Neural progenitor cell (in vitro differentiated cells): Measurements from ENCODE around the gene ARHGEF19. TPM values are rescaled to one million over a fixed set of nuclear protein-coding genes. Genes with fewer than 3 reads are reported as not detected.

Source experiments
- DNase-seq: peaks from one replicate; pipeline ENCODE4 v3.0.0-alpha.2; 2016; ENCODE audit warnings: low spot score
- H2AFZ ChIP-seq: fragments of 200-600 bp; sonication (generic); replicated peaks from 2 replicates; pipeline ENCODE4 v1.6.1; 2016; ENCODE audit warnings: antibody characterized with exemption
- H3F3A ChIP-seq: fragments of 200-600 bp; sonication (generic); 2 replicates; pipeline ENCODE4 v1.6.1; 2016; ENCODE audit warnings: antibody characterized with exemption, low read depth
- H3K27ac ChIP-seq: fragments of 200-600 bp; sonication (generic); 2 replicates; pipeline ENCODE4 v1.5.1; 2016; ENCODE audit warnings: mild to moderate bottlenecking
- H3K27me3 ChIP-seq: fragments of 200-600 bp; sonication (generic); 2 replicates; pipeline ENCODE4 v1.6.1; 2016; ENCODE audit warnings: mild to moderate bottlenecking, moderate library complexity
- H3K36me3 ChIP-seq: fragments of 200-600 bp; sonication (generic); 2 replicates; pipeline ENCODE4 v1.5.1; 2016
- H3K4me1 ChIP-seq: fragments of 200-600 bp; sonication (generic); 2 replicates; pipeline ENCODE4 v1.6.1; 2016; ENCODE audit warnings: mixed run types
- H3K4me2 ChIP-seq: fragments of 200-600 bp; sonication (generic); 2 replicates; pipeline ENCODE4 v1.6.1; 2016
- H3K4me3 ChIP-seq: fragments of 200-600 bp; sonication (generic); 2 replicates; pipeline ENCODE4 v1.5.1; 2016
- H3K79me2 ChIP-seq: fragments of 200-600 bp; sonication (generic); 2 replicates; pipeline ENCODE4 v1.6.1; 2016; ENCODE audit warnings: low read depth
- H3K9ac ChIP-seq: fragments of 200-600 bp; sonication (generic); 2 replicates; pipeline ENCODE4 v1.6.1; 2016
- H3K9me3 ChIP-seq: fragments of 200-600 bp; sonication (generic); 2 replicates; pipeline ENCODE4 v1.5.1; 2016; ENCODE audit warnings: low read depth
- H4K20me1 ChIP-seq: fragments of 200-600 bp; sonication (generic); 2 replicates; pipeline ENCODE4 v1.6.1; 2016; ENCODE audit warnings: low read depth
- H3K27ac Mint-ChIP-seq: 3 replicates; pipeline ENCODE4 v1.8.0; 2021; ENCODE audit warnings: mixed read lengths
- H3K27me3 Mint-ChIP-seq: 2 replicates; pipeline ENCODE4 v1.8.0; 2022; ENCODE audit warnings: low read depth, mild to moderate bottlenecking, inconsistent platforms, moderate library complexity, mixed read lengths; ENCODE audit not compliant: insufficient read depth
- H3K36me3 Mint-ChIP-seq: 3 replicates; pipeline ENCODE4 v1.8.0; 2021; ENCODE audit warnings: mixed read lengths
- H3K4me1 Mint-ChIP-seq: 3 replicates; pipeline ENCODE4 v1.8.0; 2021; ENCODE audit warnings: mixed read lengths
- H3K4me3 Mint-ChIP-seq: 3 replicates; pipeline ENCODE4 v1.8.0; 2021; ENCODE audit warnings: mild to moderate bottlenecking, moderate library complexity, mixed read lengths
- H3K9me3 Mint-ChIP-seq: 3 replicates; pipeline ENCODE4 v1.8.0; 2020; ENCODE audit warnings: mixed read lengths
- EZH2 ChIP-seq: fragments of 200-600 bp; sonication (generic); IDR thresholded peaks from 2 replicates; pipeline ENCODE4 v1.6.1; 2017; ENCODE audit warnings: antibody characterized with exemption, mild to moderate bottlenecking, moderate library complexity
- EZH2phosphoT487 ChIP-seq: fragments of 200-600 bp; sonication (generic); IDR thresholded peaks from 2 replicates; pipeline ENCODE4 v1.6.1; 2017; ENCODE audit warnings: antibody characterized with exemption
- total RNA-seq: library from RNA; depleted of rRNA; stranded (reverse); fragments of >200 nt; gene quantifications from 2 replicates; pipeline ENCODE4 v1.2.3, GENCODE V29; 2015; ENCODE audit warnings: low replicate concordance
- TF ChIP-seq, protein P1 (sequence below): fragments of 200-600 bp; sonication (generic); IDR thresholded peaks from 2 replicates; pipeline ENCODE4 v1.5.1; 2017; ENCODE audit warnings: antibody characterized with exemption, mild to moderate bottlenecking

The ARHGEF19 gene
- total RNA-seq, 1 donor from 2014 or later = 10.9 TPM

DNA sequence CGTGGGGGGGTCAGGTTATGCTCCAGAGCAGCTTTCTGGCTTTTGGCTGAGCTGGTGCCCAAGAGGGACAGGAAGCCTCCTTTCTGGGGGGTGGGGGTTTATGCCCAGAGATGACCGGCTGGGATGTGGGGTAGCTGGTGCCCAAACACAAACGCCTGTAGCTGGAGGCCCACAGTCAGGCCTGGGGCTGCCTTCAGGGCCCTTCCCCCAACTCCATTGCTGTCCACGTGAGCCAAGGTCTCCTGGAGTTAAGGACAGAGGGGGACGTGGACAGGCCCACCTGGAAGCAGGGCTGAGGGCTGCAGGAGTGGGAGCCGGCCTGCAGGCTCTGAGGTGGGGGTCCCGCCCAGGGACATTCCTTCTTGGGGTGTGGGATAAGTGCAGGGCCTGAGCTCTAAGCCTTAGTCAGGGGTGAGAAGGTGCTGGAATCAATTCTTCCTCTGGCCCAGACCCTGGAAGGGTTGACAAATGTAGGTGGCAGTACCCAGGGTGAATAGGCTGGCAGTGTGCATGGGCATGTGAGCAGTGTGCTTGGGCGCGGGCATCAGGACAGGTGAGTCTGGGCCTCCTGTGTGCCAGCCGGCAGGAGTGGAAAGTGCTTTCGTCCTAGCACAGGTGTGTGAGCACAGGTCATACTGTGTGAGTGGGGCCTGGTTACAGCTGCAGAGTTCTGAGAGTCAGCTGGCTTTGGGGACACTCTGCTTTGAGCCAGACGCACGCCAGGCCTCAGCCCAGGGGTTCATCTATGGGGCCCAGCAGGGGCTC, 17.7 kb upstream of the ARHGEF19 start:
- no peak overlapping the region for H3K4me3 ChIP-seq
- H3K9ac ChIP-seq = no peak overlapping the region
- peaks cover 53% of the 10 kb centered on the region for H3K27me3 ChIP-seq
- H3K27ac ChIP-seq = no peak overlapping the region
- H2AFZ ChIP-seq = no peak overlapping the region
- H3K9me3 ChIP-seq = no peaks in the 10 kb centered on the region
- Mint-ChIP-seq H3K9me3 (no peaks in the 10 kb centered on the region), H3K4me3 (no peak overlapping the region), H3K27ac (no peak overlapping the region), H3K4me1 (peaks cover 20% of the 10 kb centered on the region), H3K36me3 (peaks cover 1% of the 10 kb centered on the region), H3K27me3 (peaks cover 40% of the 10 kb centered on the region)
- no peaks in the 10 kb centered on the region for H3K79me2 ChIP-seq
- H3K4me1 ChIP-seq = peaks cover 13% of the 10 kb centered on the region
- peaks cover 21% of the 10 kb centered on the region for H3F3A ChIP-seq
- no peak for DNase-seq
- TF ChIP-seq EZH2 (no peak), EZH2phosphoT487 (no peak)
- TF ChIP-seq, protein P1, sequence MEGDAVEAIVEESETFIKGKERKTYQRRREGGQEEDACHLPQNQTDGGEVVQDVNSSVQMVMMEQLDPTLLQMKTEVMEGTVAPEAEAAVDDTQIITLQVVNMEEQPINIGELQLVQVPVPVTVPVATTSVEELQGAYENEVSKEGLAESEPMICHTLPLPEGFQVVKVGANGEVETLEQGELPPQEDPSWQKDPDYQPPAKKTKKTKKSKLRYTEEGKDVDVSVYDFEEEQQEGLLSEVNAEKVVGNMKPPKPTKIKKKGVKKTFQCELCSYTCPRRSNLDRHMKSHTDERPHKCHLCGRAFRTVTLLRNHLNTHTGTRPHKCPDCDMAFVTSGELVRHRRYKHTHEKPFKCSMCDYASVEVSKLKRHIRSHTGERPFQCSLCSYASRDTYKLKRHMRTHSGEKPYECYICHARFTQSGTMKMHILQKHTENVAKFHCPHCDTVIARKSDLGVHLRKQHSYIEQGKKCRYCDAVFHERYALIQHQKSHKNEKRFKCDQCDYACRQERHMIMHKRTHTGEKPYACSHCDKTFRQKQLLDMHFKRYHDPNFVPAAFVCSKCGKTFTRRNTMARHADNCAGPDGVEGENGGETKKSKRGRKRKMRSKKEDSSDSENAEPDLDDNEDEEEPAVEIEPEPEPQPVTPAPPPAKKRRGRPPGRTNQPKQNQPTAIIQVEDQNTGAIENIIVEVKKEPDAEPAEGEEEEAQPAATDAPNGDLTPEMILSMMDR = no peak
- peaks cover 29% of the 10 kb centered on the region for H4K20me1 ChIP-seq
- no peaks in the 10 kb centered on the region for H3K36me3 ChIP-seq
- no peak overlapping the region for H3K4me2 ChIP-seq

DNA sequence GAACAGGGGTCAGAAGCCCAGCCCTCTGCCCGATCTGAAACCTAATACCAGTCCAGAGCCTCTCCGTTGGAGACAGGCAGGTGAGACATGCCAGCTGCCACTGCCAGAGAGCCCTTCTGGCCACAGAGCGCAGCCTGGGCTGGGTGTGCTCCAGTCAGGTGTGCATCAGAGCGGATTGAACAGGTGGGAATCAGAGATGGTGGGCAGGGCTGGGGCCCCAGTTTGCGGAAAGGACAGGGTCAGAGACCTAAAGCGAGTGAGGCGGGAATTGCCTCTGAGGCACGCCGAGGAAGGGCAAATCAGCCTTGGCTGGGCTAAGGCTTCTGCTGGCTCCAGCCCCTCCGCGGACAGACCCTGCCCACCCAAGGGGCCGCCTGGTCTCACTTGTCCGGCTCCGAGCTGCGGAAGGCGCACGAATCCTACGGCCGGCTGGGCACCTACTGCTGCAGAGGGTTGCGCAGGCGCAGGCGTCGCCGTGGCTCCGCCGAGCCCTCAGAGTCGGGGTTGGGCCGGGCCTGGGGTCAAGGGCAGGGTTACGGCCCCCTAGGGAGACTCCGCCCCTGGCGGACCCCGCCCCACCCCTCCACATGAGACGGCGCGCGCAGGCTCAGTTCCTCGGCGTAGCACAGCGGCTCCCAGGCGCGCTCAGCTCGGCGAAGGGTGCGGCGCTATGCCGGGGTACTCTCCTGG, 14.2 kb upstream of the ARHGEF19 start:
- peaks cover 21% of the 10 kb centered on the region for H3F3A ChIP-seq
- Mint-ChIP-seq H3K27me3 (peaks cover 52% of the 10 kb centered on the region), H3K27ac (no peak overlapping the region), H3K4me1 (peaks cover 23% of the 10 kb centered on the region), H3K9me3 (no peaks in the 10 kb centered on the region), H3K36me3 (no peaks in the 10 kb centered on the region), H3K4me3 (peak overlapping the region; percentile 83)
- no peak overlapping the region for H3K9ac ChIP-seq
- H3K27me3 ChIP-seq = peaks cover 88% of the 10 kb centered on the region
- H3K9me3 ChIP-seq = no peaks in the 10 kb centered on the region
- peak; percentile 70 for DNase-seq
- no peak overlapping the region for H2AFZ ChIP-seq
- H3K79me2 ChIP-seq = no peaks in the 10 kb centered on the region
- H3K27ac ChIP-seq = no peak overlapping the region
- peaks cover 13% of the 10 kb centered on the region for H3K4me1 ChIP-seq
- TF ChIP-seq EZH2 (no peak), EZH2phosphoT487 (no peak)
- TF ChIP-seq, protein P1 = no peak
- H3K36me3 ChIP-seq = no peaks in the 10 kb centered on the region
- H3K4me2 ChIP-seq = peak overlapping the region; percentile 64
- H4K20me1 ChIP-seq = peaks cover 29% of the 10 kb centered on the region
- H3K4me3 ChIP-seq = peak overlapping the region; percentile 29

DNA sequence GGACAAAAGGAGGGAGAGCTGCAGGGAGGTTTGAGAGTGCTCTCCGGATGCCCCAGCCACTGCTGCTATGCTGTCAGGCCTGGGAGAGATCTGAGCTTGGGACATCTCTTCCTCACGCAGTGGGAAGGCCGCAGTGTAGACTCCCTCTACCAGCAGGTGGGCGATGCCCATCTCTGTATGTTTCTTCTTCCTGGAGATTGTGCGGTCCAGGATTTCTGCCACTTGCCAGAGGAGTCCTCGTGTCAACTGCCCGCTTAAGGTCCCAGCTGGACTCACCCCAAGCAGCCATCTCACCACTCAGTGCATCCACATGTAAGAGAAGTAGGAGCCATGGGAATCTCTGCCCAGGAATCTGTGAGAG, 13.7 kb upstream of the ARHGEF19 start:
- peak overlapping the region; percentile 83 for H3K4me3 Mint-ChIP-seq
- Histone ChIP-seq H3K4me3 (peak overlapping the region; percentile 29), H3K4me1 (peaks cover 13% of the 10 kb centered on the region), H3K4me2 (peak overlapping the region; percentile 64), H3K36me3 (no peaks in the 10 kb centered on the region), H3K27me3 (peaks cover 93% of the 10 kb centered on the region), H3K9me3 (no peaks in the 10 kb centered on the region), H3F3A (peaks cover 21% of the 10 kb centered on the region), H4K20me1 (peaks cover 29% of the 10 kb centered on the region), H2AFZ (no peak overlapping the region), H3K27ac (no peak overlapping the region), H3K9ac (no peak overlapping the region), H3K79me2 (no peaks in the 10 kb centered on the region)
- H3K4me1 Mint-ChIP-seq = peaks cover 23% of the 10 kb centered on the region
- H3K27me3 Mint-ChIP-seq = peaks cover 52% of the 10 kb centered on the region
- no peak for DNase-seq
- H3K9me3 Mint-ChIP-seq = no peaks in the 10 kb centered on the region
- TF ChIP-seq EZH2 (no peak), EZH2phosphoT487 (no peak)
- TF ChIP-seq, protein P1 = no peak
- no peak overlapping the region for H3K27ac Mint-ChIP-seq
- H3K36me3 Mint-ChIP-seq = no peaks in the 10 kb centered on the region
